Nephron progenitor cell (in vitro differentiated cells): Measurements from ENCODE around the gene CDK5.
A peak's percentile ranks its signal among the peaks of the same experiment; 100 is the strongest.

Source experiments
- DNase-seq: peaks from one replicate; pipeline ENCODE4 v3.0.0; 2021
- H3K27ac Mint-ChIP-seq: 2 replicates; pipeline ENCODE4 v1.8.0; 2021; ENCODE audit warnings: mild to moderate bottlenecking, moderate library complexity, mixed read lengths
- H3K27me3 Mint-ChIP-seq: 2 replicates; pipeline ENCODE4 v1.8.0; 2021; ENCODE audit warnings: mild to moderate bottlenecking, low read depth, mixed read lengths; ENCODE audit not compliant: poor library complexity
- H3K36me3 Mint-ChIP-seq: 2 replicates; pipeline ENCODE4 v1.8.0; 2021; ENCODE audit warnings: low read depth, mixed read lengths
- H3K4me1 Mint-ChIP-seq: 2 replicates; pipeline ENCODE4 v1.8.0; 2021; ENCODE audit warnings: mixed read lengths
- H3K4me3 Mint-ChIP-seq: 2 replicates; pipeline ENCODE4 v1.8.0; 2021; ENCODE audit warnings: mild to moderate bottlenecking, moderate library complexity, mixed read lengths
- H3K9me3 Mint-ChIP-seq: 2 replicates; pipeline ENCODE4 v1.8.0; 2021; ENCODE audit warnings: mild to moderate bottlenecking, moderate library complexity, mixed read lengths
- TF ChIP-seq, protein P1 (sequence below): fragments of 200-600 bp; sonication (generic); IDR thresholded peaks from 2 replicates; pipeline ENCODE4 v1.5.0; 2021; ENCODE audit warnings: antibody characterized with exemption

CDK5 gene

DNA sequence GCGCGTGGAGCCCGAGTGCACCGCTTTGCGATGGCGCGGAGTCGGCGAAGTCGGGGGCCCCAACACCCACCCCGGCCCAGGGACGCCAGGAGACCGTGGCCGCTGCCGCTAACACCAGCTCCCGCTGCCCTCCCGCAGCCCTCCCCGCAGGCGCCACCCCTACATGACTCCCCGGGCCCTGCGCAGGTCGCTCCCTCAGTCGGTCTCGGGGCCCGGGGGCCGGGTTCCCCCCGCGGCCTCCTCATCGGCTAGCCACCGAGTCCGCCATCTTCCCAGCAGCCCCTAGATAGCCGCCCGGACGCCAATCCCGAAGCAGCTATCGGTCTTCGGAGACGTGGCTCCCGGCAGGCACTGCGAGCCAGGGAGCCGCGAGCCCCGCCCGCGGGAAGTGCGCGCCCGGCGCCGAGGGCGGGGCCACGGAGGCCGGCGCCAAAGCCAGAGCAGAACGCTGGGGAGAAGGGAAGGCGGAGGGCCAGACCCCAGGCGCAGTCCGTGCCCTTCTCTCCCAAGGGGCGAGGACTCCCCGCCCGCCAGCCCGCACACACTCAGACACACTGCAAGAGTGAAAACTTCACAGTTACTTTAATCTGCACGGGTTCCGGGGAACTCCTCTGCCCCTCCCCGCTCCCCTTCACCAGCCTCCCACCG, 22.9 kb upstream of the CDK5 start, which contains the start of gene FASTK:
FASTK (minus strand) TSS at position 288 of the 648 bp plus-strand sequence; CDS start at position 245, 43 bp downstream.
- Mint-ChIP-seq H3K36me3 (peaks cover 6% of the 10 kb centered on the region), H3K9me3 (no peaks in the 10 kb centered on the region), H3K27ac (peak within 1 kb of the TSS; percentile 86), H3K27me3 (no peaks in the 10 kb centered on the region), H3K4me1 (peaks cover 53% of the 10 kb centered on the region), H3K4me3 (peak within 1 kb of the TSS; percentile 89)
- DNase-seq: peak; percentile 87
- TF ChIP-seq, protein P1, sequence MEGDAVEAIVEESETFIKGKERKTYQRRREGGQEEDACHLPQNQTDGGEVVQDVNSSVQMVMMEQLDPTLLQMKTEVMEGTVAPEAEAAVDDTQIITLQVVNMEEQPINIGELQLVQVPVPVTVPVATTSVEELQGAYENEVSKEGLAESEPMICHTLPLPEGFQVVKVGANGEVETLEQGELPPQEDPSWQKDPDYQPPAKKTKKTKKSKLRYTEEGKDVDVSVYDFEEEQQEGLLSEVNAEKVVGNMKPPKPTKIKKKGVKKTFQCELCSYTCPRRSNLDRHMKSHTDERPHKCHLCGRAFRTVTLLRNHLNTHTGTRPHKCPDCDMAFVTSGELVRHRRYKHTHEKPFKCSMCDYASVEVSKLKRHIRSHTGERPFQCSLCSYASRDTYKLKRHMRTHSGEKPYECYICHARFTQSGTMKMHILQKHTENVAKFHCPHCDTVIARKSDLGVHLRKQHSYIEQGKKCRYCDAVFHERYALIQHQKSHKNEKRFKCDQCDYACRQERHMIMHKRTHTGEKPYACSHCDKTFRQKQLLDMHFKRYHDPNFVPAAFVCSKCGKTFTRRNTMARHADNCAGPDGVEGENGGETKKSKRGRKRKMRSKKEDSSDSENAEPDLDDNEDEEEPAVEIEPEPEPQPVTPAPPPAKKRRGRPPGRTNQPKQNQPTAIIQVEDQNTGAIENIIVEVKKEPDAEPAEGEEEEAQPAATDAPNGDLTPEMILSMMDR: no peak

DNA sequence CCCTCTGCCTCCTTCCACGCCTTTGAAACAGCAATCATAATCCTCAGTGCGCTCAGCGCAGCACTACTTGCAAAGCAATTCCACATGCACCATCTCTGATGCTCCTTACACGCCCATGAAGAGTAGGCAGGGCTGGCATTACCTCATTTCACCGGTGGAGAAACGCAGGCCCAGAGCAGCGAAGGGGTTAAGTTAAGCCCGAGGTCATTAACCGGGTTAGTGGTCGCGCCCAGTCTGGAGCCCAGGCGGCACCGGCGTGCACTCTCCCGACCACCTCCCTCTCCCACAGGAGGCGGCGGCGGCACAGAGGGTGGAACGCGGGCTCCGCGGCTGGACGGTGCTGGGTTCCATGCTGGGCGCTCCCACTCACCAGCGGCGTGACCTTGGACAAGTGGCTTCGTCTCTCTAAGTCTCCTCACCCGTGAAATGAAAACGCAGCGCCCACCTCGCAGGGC, 22.4 kb upstream of the CDK5 start:
- Mint-ChIP-seq H3K4me3 (peak overlapping the region; percentile 88), H3K36me3 (peaks cover 8% of the 10 kb centered on the region), H3K9me3 (no peaks in the 10 kb centered on the region), H3K27ac (peak overlapping the region; percentile 86), H3K27me3 (no peaks in the 10 kb centered on the region), H3K4me1 (peaks cover 47% of the 10 kb centered on the region)
- TF ChIP-seq, protein P1: no peak
- DNase-seq: peak; percentile 56

DNA sequence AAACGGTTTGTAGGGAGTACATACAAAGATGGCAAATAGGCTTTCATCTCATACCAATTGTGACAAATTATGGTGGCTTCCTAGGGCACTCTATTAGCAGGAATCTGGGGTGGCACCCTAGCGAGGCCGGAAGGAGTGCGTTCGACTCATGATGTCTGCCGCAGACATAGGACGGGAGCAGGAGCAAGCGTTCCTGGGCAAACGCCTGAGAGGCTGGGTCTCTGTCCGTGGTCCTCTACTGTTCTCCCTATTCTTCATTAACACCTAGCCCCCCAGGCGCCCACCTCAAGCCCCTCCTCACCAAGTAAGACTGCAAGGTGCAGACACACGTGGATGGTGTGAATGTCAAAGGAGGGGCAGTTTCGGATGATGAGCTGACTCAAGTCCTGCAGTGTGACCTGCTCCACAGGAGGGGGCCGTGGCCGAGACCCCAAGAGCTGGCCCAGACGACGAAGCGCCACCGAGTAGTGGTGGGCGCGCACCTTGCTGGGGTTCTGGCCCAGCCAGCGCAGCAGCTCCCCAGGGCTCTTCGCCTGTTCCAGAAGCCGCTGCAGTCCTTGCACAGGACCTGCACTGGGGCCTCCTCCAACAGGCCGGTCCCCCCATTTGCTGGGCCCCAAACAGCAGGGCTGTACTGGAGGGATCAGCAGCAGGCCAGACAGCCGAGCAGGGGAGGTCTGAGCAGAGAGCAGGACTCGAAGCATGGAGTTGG, 21.7 kb upstream of the CDK5 start:
- TF ChIP-seq, protein P1: no peak
- H3K4me3 Mint-ChIP-seq: peak overlapping the region; percentile 88

DNA sequence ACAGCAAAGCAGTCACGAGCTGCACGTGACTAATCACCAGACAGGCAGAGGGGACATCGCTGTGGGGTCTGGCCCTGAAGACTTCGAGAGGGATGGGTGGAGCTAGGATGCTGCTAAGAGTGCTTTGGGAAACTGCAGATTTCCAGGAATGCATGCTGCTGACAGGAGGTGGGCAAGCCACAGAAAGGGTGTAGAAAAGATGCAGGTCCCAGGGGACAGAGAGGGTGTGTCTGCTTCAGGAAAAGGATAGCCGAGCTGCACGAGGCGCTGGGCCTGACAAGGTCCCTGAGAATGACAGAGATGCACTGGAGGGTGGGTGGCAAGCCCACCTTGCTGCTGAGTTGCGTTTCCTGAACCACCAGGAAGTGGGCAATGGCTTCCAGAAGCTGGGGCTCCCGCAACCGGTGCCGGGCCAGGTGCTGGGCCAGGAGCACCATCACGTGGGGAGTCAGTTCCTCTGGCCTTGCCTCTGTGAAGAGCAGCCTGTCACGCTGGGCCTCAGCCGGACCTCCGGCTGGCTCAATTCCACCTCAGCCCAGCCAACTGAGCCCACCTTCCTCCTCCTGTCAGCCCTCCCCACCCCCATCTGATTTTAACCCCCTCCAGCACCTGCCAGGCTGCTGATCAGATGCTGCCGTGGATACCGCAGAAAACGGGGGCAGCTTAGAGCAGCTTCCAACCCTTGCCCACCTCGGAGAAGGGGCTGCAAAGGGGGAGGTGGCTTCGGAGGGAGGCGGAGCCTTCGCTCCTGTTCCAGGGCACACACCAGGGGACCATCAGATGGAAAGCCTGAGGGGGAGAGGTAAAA, 20.7 kb upstream of the CDK5 start:
- no peak for DNase-seq
- H3K36me3 Mint-ChIP-seq: peaks cover 8% of the 10 kb centered on the region
- no peaks in the 10 kb centered on the region for H3K27me3 Mint-ChIP-seq
- no peaks in the 10 kb centered on the region for H3K9me3 Mint-ChIP-seq
- H3K4me1 Mint-ChIP-seq: peaks cover 41% of the 10 kb centered on the region
- TF ChIP-seq, protein P1: no peak
- peak overlapping the region; percentile 88 for H3K27ac Mint-ChIP-seq
- H3K4me3 Mint-ChIP-seq: peak overlapping the region; percentile 88

More for the DNA sequence above, 21.7 kb upstream of the CDK5 start:
- H3K4me1 Mint-ChIP-seq: peaks cover 41% of the 10 kb centered on the region
- H3K27ac Mint-ChIP-seq: peak overlapping the region; percentile 61
- H3K27me3 Mint-ChIP-seq: no peaks in the 10 kb centered on the region
- H3K36me3 Mint-ChIP-seq: peaks cover 8% of the 10 kb centered on the region
- DNase-seq: no peak
- H3K9me3 Mint-ChIP-seq: no peaks in the 10 kb centered on the region

DNA sequence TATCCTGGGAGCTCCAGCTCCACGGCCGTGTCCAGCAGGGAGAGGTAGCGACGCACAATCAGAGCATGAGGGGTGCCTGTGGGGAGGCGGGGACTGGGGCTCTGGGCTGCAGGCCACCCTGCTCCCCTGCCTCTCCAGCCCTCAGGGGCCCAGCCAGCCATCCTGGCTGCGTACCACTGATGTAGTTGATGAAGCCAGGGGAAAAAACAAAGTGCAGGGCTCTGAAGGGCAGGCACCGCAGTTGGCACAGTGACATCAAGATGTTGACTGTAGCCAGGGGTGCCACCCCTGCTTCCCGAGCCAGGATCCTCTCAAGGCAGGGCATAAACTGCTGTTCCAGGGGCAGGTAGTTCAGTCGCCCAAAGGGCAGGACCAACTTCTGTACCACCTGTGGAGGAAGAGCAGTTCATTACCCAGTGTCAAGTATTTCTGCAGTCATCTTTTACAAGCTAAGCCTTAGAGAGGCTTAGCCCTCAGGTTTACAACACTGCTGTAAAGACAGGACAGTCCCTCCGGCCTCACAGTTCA, 20.1 kb upstream of the CDK5 start:
- no peaks in the 10 kb centered on the region for H3K27me3 Mint-ChIP-seq
- no peaks in the 10 kb centered on the region for H3K9me3 Mint-ChIP-seq
- TF ChIP-seq, protein P1: no peak
- H3K27ac Mint-ChIP-seq: no peak overlapping the region
- peak overlapping the region; percentile 71 for H3K4me3 Mint-ChIP-seq
- peaks cover 8% of the 10 kb centered on the region for H3K36me3 Mint-ChIP-seq
- peaks cover 38% of the 10 kb centered on the region for H3K4me1 Mint-ChIP-seq
- DNase-seq: no peak
